Parathyroid adenoma (tissue), 2 donors: Measurements from ENCODE around the gene NCAPH2.

ENCODE experiments used
- H2AFZ ChIP-seq: fragments of 300-600 bp; sonication (generic); one replicate; pipeline ENCODE4 v1.7.0; 2017; ENCODE audit warnings: antibody characterized with exemption, mild to moderate bottlenecking
- H3K27ac ChIP-seq: fragments of 300-600 bp; sonication (generic); one replicate; pipeline ENCODE4 v1.7.0; 2017
- H3K27me3 ChIP-seq: fragments of 300-600 bp; sonication (generic); one replicate; pipeline ENCODE4 v1.7.0; 2017; ENCODE audit warnings: low read length; ENCODE audit not compliant: control insufficient read depth, insufficient read depth
- H3K36me3 ChIP-seq: fragments of 300-600 bp; sonication (generic); one replicate; pipeline ENCODE4 v1.7.0; 2017; ENCODE audit warnings: low read length; ENCODE audit not compliant: control insufficient read depth, insufficient read depth
- H3K4me1 ChIP-seq: fragments of 300-600 bp; sonication (generic); one replicate; pipeline ENCODE4 v1.7.0; 2017; ENCODE audit warnings: control low read depth
- H3K4me2 ChIP-seq: fragments of 300-600 bp; sonication (generic); one replicate; pipeline ENCODE4 v1.7.0; 2017; ENCODE audit warnings: low read length
- H3K4me3 ChIP-seq: fragments of 300-600 bp; sonication (generic); one replicate; pipeline ENCODE4 v1.7.0; 2017; ENCODE audit warnings: low read depth, low read length
- H3K79me2 ChIP-seq: fragments of 300-600 bp; sonication (generic); one replicate; pipeline ENCODE4 v1.7.0; 2017; ENCODE audit warnings: control low read depth
- H3K9ac ChIP-seq: fragments of 300-600 bp; sonication (generic); one replicate; pipeline ENCODE4 v1.7.0; 2017; ENCODE audit warnings: mild to moderate bottlenecking
- H3K9me3 ChIP-seq: fragments of 300-600 bp; sonication (generic); one replicate; pipeline ENCODE4 v1.7.0; 2017; ENCODE audit warnings: low read length; ENCODE audit not compliant: control insufficient read depth
- TF ChIP-seq, protein P1 (sequence below): fragments of 300-600 bp; sonication (generic); IDR thresholded peaks from one replicate; pipeline ENCODE4 v1.7.0; 2017; ENCODE audit warnings: antibody characterized with exemption, mild to moderate bottlenecking
- donor health status: primary hyperparathyroidism.

Gene NCAPH2

DNA sequence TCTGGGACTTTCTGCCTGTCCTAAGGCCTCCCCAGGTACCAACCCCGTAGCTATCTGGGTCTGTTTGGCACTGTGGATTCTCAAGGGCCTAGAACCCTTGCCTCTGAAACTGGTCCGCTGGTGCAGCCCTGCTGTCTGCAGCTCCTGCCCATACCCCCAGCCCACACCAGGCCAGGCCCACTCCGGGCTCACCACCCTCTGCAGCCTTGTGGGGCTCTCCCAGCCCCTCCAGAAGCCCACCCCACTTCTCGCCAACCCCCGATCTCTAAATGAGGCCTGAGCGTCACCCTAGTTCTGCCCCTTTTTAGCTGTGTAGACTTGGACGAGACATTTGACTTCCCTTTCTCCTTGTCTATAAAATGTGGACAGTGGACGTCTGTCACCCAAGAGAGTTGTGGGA, 42.4 kb downstream of the NCAPH2 start:
- Histone ChIP-seq H3K9me3 (no peaks in the 10 kb centered on the region), H3K27me3 (no peaks in the 10 kb centered on the region), H3K27ac (no peak overlapping the region), H3K79me2 (no peaks in the 10 kb centered on the region), H3K4me3 (no peak overlapping the region), H3K4me1 (peaks cover 4% of the 10 kb centered on the region), H3K4me2 (no peak overlapping the region), H3K36me3 (no peaks in the 10 kb centered on the region), H2AFZ (no peak overlapping the region), H3K9ac (no peak overlapping the region)
- TF ChIP-seq, protein P1, sequence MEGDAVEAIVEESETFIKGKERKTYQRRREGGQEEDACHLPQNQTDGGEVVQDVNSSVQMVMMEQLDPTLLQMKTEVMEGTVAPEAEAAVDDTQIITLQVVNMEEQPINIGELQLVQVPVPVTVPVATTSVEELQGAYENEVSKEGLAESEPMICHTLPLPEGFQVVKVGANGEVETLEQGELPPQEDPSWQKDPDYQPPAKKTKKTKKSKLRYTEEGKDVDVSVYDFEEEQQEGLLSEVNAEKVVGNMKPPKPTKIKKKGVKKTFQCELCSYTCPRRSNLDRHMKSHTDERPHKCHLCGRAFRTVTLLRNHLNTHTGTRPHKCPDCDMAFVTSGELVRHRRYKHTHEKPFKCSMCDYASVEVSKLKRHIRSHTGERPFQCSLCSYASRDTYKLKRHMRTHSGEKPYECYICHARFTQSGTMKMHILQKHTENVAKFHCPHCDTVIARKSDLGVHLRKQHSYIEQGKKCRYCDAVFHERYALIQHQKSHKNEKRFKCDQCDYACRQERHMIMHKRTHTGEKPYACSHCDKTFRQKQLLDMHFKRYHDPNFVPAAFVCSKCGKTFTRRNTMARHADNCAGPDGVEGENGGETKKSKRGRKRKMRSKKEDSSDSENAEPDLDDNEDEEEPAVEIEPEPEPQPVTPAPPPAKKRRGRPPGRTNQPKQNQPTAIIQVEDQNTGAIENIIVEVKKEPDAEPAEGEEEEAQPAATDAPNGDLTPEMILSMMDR = no peak

DNA sequence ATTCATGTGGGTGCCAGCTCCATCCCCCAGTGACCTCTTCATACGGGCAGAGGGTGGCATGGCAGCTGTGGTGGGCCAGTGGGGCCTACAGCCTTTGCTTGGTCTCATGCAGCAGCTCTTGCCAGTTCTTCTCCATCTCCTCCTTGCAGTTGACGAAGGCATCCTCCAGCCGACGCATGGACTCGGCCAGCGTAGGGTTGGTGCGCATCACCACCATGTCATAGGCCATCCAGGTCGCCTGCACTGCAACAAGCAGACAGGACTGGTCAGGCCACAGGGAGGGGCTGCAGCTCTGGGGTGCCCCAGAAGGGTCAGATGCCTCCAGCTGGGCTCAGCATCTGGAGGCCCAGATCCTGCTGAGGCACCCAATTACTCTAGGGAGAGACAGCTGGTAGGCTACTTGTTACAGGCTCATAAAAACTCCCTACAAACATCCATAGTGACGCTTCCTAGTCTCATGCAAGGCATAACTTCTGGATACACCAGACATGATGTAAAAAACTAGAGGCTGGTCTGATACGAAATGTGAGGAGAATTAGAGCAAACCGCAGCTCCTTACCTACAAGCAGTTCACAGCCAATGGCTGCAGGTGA, 43.2 kb downstream of the NCAPH2 start:
- TF ChIP-seq, protein P1 = no peak
- Histone ChIP-seq H3K4me3 (no peak overlapping the region), H3K36me3 (no peaks in the 10 kb centered on the region), H3K27ac (no peak overlapping the region), H2AFZ (no peak overlapping the region), H3K4me1 (no peaks in the 10 kb centered on the region), H3K4me2 (no peak overlapping the region), H3K79me2 (no peaks in the 10 kb centered on the region), H3K9me3 (no peaks in the 10 kb centered on the region), H3K9ac (no peak overlapping the region), H3K27me3 (no peaks in the 10 kb centered on the region)

DNA sequence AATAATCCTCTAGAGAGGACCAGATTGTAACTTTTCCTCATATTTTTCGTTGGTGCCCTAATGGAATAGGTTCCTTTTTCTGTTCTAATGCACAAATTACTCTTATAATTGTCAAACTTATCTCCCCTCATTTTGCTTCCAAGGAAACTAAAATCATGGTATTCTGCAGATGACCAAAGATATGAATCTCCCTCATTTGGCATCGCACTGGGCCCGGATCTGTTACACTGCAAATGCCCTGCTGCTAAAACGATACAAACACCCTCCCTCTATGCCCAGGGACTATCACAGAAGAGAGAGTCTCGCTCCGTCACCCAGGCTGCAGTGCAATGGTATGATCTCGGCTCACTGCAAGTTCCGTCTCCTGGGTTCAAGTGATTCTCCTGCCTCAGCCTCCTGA, 45.3 kb downstream of the NCAPH2 start:
- H2AFZ ChIP-seq = no peak overlapping the region
- H3K27me3 ChIP-seq = no peaks in the 10 kb centered on the region
- H3K4me3 ChIP-seq = no peak overlapping the region
- no peak overlapping the region for H3K4me2 ChIP-seq
- H3K4me1 ChIP-seq = no peaks in the 10 kb centered on the region
- no peaks in the 10 kb centered on the region for H3K36me3 ChIP-seq
- H3K9me3 ChIP-seq = no peaks in the 10 kb centered on the region
- TF ChIP-seq, protein P1 = no peak
- H3K27ac ChIP-seq = no peak overlapping the region
- no peak overlapping the region for H3K9ac ChIP-seq
- no peaks in the 10 kb centered on the region for H3K79me2 ChIP-seq

DNA sequence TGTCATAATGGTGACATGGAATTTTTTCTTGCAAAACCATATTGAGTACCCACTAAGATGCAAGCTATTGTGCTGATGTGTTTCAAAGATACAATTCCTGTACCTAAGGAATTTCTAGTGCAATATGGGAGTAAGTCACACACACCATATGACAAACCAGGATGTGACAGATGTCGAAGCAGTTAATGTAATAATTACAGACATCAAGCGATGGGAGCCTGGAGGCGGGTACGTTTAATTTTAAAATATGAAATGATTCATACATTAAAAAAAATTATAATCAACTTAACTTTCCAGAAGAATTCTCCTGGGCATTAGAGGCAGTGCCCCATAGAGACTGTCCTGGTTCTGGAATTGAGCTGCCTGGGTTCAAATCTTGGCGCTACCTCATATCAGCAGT, 48.7 kb downstream of the NCAPH2 start:
- Histone ChIP-seq H2AFZ (no peak overlapping the region), H3K9ac (no peak overlapping the region), H3K79me2 (no peaks in the 10 kb centered on the region), H3K4me3 (no peak overlapping the region), H3K9me3 (no peaks in the 10 kb centered on the region), H3K4me1 (no peaks in the 10 kb centered on the region), H3K27me3 (no peaks in the 10 kb centered on the region), H3K36me3 (no peaks in the 10 kb centered on the region), H3K27ac (no peak overlapping the region), H3K4me2 (no peak overlapping the region)
- TF ChIP-seq, protein P1 = no peak

GRCh38 chr22:50560034-50560433, 52.0 kb downstream of the NCAPH2 start:
- no peaks in the 10 kb centered on the region for H3K27me3 ChIP-seq
- TF ChIP-seq, protein P1 = no peak
- no peak overlapping the region for H2AFZ ChIP-seq

More at GRCh38 chr22:50560034-50560433, 52.0 kb downstream of the NCAPH2 start:
- Histone ChIP-seq H3K36me3 (no peaks in the 10 kb centered on the region), H3K4me2 (no peak overlapping the region), H3K9me3 (no peaks in the 10 kb centered on the region), H3K4me3 (no peak overlapping the region), H3K79me2 (no peaks in the 10 kb centered on the region), H3K27ac (no peak overlapping the region), H3K4me1 (no peaks in the 10 kb centered on the region), H3K9ac (no peak overlapping the region)
